ENCODE data around the gene IMMP2L. TPM values are rescaled to one million over a fixed set of nuclear protein-coding genes. Genes with fewer than 3 reads are reported as not detected.

The IMMP2L gene
- total RNA-seq, 1 experiment from 2014 or later: 8.6 TPM

GRCh38 chr7:111113263-111114017 lies 448.9 kb downstream of the IMMP2L start:
- DNase-seq: peak; percentile 66
- peak overlapping the region; percentile 4; the same call in 1 of the 2 replicates for H3K4me3 ChIP-seq (ENCODE audit: low read length)
- 0 out of 2 replicates have a peak overlapping the region, but pooled peaks have one; percentile 37 for H2AFZ ChIP-seq (ENCODE audit: low read length)
- H3K9me3 ChIP-seq (ENCODE audit: low read length): no peaks in the 10 kb centered on the region
- peak overlapping the region; percentile 67 for H3K4me2 ChIP-seq (ENCODE audit: low read length)
- POLR2A ChIA-PET (ENCODE audit: unreplicated experiment): no interaction called here
- H3K79me2 ChIP-seq (ENCODE audit: low read length): no peaks in the 10 kb centered on the region
- H3K36me3 ChIP-seq (ENCODE audit: low read depth, low read length): no peaks in the 10 kb centered on the region
- no TSS peak for BruUV-seq (replicated peaks)
- ATAC-seq: peak; percentile 71
- no peaks in the 10 kb centered on the region for H4K20me1 ChIP-seq (ENCODE audit: low read length)
- H3K27me3 ChIP-seq (ENCODE audit: low read length): no peaks in the 10 kb centered on the region
- peak overlapping the region; percentile 53 for H3K27ac ChIP-seq (ENCODE audit: low read length)
- no peaks in the 10 kb centered on the region for H3F3A ChIP-seq (ENCODE audit: low read length, unreplicated experiment)
- H3K9ac ChIP-seq (ENCODE audit: low read length): no peak overlapping the region; the same call in 1 of the 2 replicates
- CTCF ChIA-PET: no interaction called here
- TF ChIP-seq EZH2phosphoT487 (IDR thresholded peaks at IDR 0.05; ENCODE audit: borderline replicate concordance, low read length) (no peak), EZH2 (IDR thresholded peaks at IDR 0.05; ENCODE audit: low read length, unreplicated experiment) (no peak), CTCF (conservative IDR thresholded peaks at IDR 0.05; ENCODE audit: low read depth, low read length) (no peak)
- peaks cover 25% of the 10 kb centered on the region for H3K4me1 ChIP-seq (ENCODE audit: insufficient read depth, low read length)
- intact Hi-C loops (cut with micrococcal nuclease): no loop called here
- H3K9me2 ChIP-seq (replicated peaks; ENCODE audit: low read length): no peaks in the 10 kb centered on the region

GRCh38 chr7:111112439-111112838 lies 449.9 kb downstream of the IMMP2L start:
- ChIA-PET CTCF (no interaction called here), POLR2A (ENCODE audit: unreplicated experiment) (no interaction called here)
- no peaks in the 10 kb centered on the region for H3K79me2 ChIP-seq (ENCODE audit: low read length)
- no peak overlapping the region for H3K4me2 ChIP-seq (ENCODE audit: low read length)
- no peaks in the 10 kb centered on the region for H3K9me3 ChIP-seq (ENCODE audit: low read length)
- H3K9ac ChIP-seq (ENCODE audit: low read length): no peak overlapping the region
- H3F3A ChIP-seq (ENCODE audit: low read length, unreplicated experiment): no peaks in the 10 kb centered on the region
- intact Hi-C loops (cut with micrococcal nuclease): no loop called here
- ATAC-seq (no peak), DNase-seq (no peak)
- H4K20me1 ChIP-seq (ENCODE audit: low read length): no peaks in the 10 kb centered on the region
- H3K4me3 ChIP-seq (ENCODE audit: low read length): no peak overlapping the region
- no peak overlapping the region for H3K27ac ChIP-seq (ENCODE audit: low read length)
- H3K4me1 ChIP-seq (ENCODE audit: insufficient read depth, low read length): peaks cover 33% of the 10 kb centered on the region
- no TSS peak for BruUV-seq (replicated peaks)
- no peaks in the 10 kb centered on the region for H3K9me2 ChIP-seq (replicated peaks; ENCODE audit: low read length)
- H3K27me3 ChIP-seq (ENCODE audit: low read length): no peaks in the 10 kb centered on the region
- TF ChIP-seq EZH2 (IDR thresholded peaks at IDR 0.05; ENCODE audit: low read length, unreplicated experiment) (no peak), EZH2phosphoT487 (IDR thresholded peaks at IDR 0.05; ENCODE audit: borderline replicate concordance, low read length) (no peak), CTCF (conservative IDR thresholded peaks at IDR 0.05; ENCODE audit: low read depth, low read length) (no peak)
- no peak overlapping the region for H2AFZ ChIP-seq (ENCODE audit: low read length)
- H3K36me3 ChIP-seq (ENCODE audit: low read depth, low read length): no peaks in the 10 kb centered on the region

GRCh38 chr7:111108496-111108895 lies 453.8 kb downstream of the IMMP2L start:
- Histone ChIP-seq H3K9me2 (replicated peaks; ENCODE audit: low read length) (no peaks in the 10 kb centered on the region), H3K4me1 (ENCODE audit: insufficient read depth, low read length) (peaks cover 25% of the 10 kb centered on the region), H4K20me1 (ENCODE audit: low read length) (no peaks in the 10 kb centered on the region), H3K36me3 (ENCODE audit: low read depth, low read length) (no peaks in the 10 kb centered on the region), H3F3A (ENCODE audit: low read length, unreplicated experiment) (no peaks in the 10 kb centered on the region), H3K27ac (ENCODE audit: low read length) (peak overlapping the region; percentile 9; the same call in 1 of the 2 replicates), H3K9me3 (ENCODE audit: low read length) (no peaks in the 10 kb centered on the region), H3K79me2 (ENCODE audit: low read length) (no peaks in the 10 kb centered on the region), H3K4me3 (ENCODE audit: low read length) (no peak overlapping the region), H3K27me3 (ENCODE audit: low read length) (no peaks in the 10 kb centered on the region), H3K9ac (ENCODE audit: low read length) (no peak overlapping the region), H2AFZ (ENCODE audit: low read length) (no peak overlapping the region), H3K4me2 (ENCODE audit: low read length) (peak overlapping the region; percentile 44)
- CTCF ChIA-PET: interaction anchor here (0.8 kb wide), 1 partner anchor 10 kb away, joined by 3 read pairs; no protein-coding TSS in a partner anchor
- intact Hi-C loops (cut with micrococcal nuclease): no loop called here
- BruUV-seq (replicated peaks): no TSS peak
- DNase-seq (peak; percentile 62), ATAC-seq (peak; percentile 88)
- TF ChIP-seq EZH2 (IDR thresholded peaks at IDR 0.05; ENCODE audit: low read length, unreplicated experiment): no peak
- no peak for TF ChIP-seq EZH2phosphoT487 (IDR thresholded peaks at IDR 0.05; ENCODE audit: borderline replicate concordance, low read length)
- TF ChIP-seq CTCF (conservative IDR thresholded peaks at IDR 0.05; ENCODE audit: low read depth, low read length): no peak
- POLR2A ChIA-PET (ENCODE audit: unreplicated experiment): interaction anchor here (0.7 kb wide), 1 partner anchor 977 kb away, joined by 4 read pairs; no protein-coding TSS in a partner anchor
